A204.1 (cell line): ENCODE results near the gene TBC1D22B.

Experiments used
- FAIRE-seq: peaks from 2 replicates; lab custom pipeline; 2012; peaks lifted over from hg19 to GRCh38; lab: Jason Lieb, UNC

TBC1D22B gene

DNA sequence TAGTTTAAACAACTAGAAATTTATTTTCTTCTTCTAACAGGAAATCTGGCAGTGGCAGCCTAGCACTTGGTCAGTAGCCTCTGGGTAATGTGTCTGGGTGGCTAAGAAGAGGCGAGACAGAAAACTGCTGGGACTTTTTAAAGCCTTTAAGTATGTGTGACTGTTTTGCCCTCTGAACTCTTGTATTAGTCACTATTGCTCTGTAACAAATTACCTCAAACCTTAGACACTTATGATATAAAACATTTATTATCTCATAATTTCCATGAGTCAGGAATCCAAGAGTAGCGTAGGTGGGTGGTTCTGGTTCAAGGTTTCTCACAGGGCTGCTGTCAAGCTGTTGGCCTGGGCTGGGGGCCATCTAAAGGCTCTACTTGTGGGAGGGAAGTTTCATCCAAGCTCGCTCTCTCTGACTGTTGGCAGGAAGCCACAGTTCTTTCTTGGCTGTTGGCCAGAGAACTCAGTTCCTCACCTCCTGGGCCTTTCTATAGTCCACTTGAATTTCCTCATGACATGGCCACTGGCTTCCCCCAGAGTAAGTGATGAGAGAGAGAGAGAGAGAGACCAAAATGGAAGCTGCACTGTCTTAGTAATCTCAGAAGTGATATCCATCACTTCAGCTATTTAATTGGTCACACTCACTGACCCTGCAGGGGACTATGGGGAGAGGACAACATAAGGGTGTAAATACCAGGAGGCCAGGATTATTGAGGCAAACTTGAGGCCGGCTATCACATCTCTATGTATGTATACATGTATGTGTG is 17.4 kb upstream of the TBC1D22B start:
- FAIRE-seq: no peak

GRCh38 chr6:37241131-37241530 is 16.4 kb upstream of the TBC1D22B start:
- FAIRE-seq: no peak

DNA sequence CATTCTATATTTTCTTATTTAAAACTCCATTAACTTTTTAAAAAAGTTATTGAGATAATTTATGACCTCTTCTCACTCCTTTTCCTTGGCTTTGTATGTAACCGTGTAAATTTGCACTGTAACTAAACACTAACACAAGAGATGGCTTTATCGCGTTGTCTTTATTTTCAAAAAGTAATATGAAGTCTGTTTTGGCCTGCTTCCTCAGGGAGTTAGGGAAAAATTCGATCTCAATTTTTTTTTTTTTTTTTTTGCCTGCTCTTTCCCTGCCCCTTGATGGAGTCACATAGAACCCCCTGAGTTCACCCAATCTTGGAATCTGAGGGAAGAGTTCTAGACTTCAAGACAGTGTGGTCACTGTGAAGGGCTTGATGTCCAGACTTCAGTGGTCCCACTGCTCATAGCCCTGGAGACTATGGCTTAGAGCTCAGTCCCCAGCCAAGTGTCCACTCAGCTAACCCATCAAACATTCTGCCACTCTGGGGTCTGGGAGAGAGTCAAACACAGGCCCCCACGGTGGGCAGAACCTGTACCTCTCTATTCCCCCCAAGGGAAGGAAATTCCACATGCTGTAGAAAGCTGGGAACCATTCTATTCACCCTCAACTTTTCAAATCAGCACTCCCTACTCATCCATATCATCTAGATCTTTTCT is 15.7 kb upstream of the TBC1D22B start:
- FAIRE-seq: no peak

DNA sequence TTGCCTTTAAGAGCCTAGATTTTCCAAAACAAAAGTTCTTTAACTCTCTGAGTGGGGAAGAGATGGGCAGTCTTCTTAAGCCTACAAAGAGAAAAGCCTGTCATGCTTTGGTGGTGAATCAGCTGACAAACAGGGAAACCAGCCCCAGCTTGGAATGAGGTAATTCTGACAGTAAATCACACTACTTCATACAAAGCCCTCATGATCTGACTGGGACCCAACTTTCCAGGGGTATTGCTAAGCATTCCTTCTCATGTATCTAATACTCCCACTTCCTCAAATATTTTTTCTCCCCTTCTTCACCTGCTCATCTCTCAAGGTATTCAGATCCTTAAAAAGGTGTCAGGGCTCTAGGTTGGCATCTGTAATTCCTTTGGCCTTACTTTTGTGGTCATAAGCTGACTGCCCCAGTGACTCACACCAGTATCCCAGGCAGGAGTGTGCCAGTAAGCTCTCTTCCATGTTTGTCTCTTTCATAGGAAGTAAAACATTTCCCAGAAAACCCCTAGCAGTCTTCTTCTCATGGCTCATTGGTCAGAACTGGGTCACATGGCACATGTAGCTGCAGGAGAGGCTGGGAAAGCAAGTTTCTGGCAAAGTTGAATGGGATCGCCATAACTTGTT is 15.0 kb upstream of the TBC1D22B start:
- FAIRE-seq: no peak

GRCh38 chr6:37243131-37243815 is 14.3 kb upstream of the TBC1D22B start:
- no peak for FAIRE-seq

DNA sequence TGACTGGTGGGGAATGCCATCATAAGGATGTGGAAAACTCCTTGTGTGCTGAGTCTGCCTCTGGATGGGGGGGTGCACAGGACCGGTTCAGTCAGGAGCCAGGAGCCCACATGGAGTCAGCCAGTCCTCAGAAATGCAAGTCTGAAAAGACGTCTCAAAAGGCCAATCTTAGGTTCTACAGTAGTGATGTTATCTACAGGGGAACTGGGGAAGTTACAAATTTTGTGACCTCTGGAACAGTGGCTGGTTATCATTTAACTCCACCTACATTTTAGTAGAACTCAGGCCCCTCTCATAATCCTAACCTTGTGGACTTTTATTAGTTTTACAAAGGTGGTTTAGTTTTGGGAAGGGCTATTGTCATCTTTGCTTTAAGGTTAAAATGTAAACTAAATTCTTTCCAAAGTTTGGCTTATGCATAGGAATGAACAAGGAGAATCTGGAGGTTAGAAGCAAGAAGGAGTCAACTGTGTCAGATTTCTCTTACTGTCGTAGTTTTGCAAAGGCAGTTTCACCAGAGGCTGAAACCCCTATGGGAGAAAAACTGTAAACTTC is 13.7 kb upstream of the TBC1D22B start:
- FAIRE-seq: no peak

DNA sequence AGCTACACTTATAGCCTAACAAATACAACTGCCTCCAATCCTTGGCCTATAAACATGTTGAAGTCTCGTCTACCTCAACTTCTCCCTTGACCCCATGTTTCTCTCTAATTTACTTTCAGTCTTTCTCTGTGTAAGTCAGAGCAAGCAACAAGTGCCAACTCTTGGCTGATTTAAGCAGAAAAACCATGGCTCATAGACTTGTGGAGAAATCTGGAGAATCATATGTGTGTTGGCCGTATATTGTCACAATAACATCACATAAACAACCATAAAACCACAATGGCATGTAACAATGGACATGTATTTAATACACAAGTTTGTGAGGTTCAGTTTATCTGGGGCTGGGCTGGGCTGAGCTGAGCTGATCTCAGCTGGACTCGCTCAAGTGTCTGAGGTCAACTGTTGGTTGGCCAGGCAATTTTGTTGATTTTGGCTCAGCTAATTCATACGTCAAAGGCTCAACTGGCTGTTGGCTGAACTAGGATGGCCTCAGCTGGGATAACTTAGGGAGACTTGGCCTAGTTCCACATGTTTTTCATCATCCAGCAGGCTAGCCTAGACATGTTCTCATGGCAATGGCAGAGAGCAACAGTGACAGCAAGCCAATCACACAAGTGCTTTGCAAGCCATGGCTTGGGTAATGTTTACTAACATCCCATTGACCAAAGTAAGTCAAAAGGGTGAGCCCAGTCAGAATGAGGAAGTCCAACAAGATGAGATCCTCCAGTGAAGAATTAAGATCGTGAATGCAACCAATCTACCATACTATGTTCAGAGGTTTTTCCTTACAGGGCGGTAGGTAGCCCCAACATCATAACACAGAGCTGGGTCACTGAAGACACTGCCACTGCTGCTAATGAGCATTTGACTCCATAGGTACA is 12.9 kb upstream of the TBC1D22B start:
- FAIRE-seq: no peak

DNA sequence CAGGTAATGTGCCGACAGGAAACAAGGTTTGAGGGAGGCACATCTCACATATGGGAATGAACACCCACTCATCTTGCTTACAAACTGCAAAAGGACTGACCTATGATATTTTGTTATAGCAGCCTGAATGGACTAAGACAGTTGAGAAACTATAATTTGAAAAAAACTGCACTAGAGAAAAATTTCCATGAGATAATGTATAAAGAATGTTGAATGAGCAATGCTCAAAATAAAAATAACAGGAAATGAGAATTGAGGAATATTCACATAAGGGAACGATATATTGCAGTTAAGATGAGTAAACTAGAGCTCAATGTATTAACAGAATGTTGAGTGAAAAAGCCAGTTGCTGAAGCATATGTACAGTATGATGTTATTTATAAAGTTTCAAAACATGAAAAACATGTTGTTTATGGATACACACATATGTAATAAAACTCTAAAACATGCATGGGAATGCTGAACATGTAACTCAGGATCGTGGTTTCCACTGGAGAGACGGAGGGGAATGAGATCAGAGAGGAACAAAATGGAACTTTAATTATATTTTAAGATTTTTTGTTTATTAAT is 6.3 kb upstream of the TBC1D22B start:
- FAIRE-seq: no peak

DNA sequence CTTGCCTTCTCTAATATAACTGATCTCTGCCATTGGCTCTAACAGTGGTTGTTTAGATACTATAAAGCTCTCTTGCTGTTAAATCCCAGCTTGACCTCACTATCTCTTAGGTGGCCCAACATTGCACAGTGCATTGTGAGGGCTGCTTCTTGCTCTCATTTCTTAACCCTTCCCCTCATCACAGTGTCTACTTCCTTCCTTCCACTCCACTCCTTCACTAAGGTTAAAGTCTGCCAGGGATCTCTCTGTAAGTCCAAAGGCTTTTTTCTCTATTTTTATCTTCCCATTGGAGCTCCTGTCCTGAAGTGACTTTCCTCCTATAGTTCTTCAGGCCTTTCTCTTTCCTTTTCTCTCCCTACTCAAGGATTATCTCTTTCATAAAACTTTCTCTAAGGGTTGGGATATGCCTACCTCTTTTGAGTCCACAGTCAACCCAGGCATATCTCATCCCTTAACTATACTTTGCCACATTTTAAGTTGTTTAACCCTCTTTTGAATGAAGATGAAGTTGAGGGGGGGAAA is 4.0 kb upstream of the TBC1D22B start:
- no peak for FAIRE-seq

DNA sequence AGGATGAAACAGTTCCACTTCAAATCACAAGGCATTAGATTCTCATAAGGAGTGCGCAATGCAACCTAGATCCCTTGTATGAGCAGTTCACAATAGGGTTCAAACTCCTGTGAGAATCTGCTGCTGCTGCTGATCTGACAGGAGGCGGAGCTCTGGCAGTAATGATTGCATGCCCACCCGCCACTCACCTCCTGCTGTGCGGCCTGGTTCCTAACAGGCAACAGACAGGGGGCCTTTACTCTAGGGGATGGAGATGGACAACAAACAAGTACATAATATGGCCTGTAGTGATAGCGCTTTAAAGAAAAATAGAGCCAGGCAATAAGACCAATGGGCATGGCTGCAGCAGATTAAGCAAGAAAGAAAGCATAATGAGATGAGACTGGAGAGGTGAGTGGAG is 2.7 kb upstream of the TBC1D22B start:
- no peak for FAIRE-seq

GRCh38 chr6:37256692-37257319 is 766 bp upstream of the TBC1D22B start:
- FAIRE-seq: no peak

DNA sequence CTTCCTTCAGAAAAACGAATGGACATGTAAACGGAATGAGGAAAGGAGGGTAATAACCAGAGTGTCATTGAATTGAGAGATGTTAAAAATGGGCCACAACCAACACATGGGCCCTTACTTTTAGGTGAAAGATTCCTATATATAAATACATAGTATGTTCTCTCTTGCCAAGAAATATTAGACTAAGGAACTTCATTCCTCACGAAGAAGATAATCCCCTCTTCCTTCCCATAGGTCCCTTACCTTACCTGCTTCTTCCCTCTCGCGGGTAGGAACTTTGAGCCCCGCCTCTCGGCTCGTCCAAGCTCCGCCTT is 295 bp upstream of the TBC1D22B start:
- FAIRE-seq: no peak

GRCh38 chr6:37258405-37259105 is 983 bp downstream of the TBC1D22B start:
- FAIRE-seq: no peak

DNA sequence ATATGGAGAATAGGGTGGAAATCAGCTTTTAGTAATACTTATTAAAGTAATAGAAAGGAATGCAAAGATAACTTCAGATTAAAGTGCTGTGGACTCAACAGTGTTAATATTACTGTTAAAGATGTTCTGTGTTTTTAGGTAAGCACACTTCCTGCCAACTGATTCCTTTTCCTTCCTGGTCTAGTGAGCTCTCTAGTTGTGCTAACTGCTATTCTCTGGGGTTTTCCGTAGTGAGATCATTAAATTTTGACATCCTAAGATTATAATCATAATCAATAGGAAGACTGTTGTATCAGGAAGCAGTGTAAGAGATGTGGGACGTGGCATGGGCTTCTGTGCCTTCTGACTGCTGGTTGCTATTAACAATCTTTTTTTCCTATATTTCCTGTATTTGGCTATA is 1.6 kb downstream of the TBC1D22B start:
- no peak for FAIRE-seq

DNA sequence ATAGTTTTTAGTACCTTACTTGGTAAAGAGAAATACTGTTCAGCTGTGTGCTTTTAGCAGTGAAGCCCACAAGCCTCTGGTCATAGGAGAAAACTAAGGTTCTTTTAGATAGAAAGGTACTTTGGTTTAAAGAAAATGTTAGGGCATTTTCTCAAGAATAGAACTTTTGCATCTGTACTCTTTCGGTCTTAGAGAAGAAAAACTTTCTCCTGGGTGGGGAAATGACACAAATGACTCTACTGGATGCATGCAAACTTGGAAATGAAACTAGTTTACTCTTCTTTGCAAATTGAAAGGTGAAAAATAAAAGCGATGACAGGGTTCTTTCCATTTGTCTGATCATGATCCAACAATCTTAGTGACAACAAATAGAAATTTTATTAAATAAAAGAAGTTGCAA is 2.5 kb downstream of the TBC1D22B start:
- FAIRE-seq: no peak

GRCh38 chr6:37260444-37260843 is 2.9 kb downstream of the TBC1D22B start:
- no peak for FAIRE-seq

DNA sequence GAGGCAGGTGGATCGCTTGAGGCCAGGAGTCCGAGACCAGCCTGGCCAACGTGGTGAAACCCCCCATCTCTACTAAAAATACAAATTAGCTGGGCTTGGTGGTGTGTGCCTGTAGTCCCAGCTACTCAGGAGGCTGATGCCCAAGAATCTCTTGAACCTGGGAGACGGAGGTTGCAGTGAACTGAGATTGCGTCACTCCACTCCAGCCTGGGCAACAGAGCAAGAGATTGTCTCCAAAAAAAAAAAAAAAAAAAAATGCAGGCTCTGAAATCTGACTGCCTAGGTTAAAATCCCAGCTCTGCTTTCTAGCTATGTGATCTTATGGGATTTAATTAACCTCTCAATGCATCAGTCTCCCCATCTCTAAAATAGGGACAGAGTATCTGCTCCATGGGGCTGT is 3.6 kb downstream of the TBC1D22B start:
- no peak for FAIRE-seq

DNA sequence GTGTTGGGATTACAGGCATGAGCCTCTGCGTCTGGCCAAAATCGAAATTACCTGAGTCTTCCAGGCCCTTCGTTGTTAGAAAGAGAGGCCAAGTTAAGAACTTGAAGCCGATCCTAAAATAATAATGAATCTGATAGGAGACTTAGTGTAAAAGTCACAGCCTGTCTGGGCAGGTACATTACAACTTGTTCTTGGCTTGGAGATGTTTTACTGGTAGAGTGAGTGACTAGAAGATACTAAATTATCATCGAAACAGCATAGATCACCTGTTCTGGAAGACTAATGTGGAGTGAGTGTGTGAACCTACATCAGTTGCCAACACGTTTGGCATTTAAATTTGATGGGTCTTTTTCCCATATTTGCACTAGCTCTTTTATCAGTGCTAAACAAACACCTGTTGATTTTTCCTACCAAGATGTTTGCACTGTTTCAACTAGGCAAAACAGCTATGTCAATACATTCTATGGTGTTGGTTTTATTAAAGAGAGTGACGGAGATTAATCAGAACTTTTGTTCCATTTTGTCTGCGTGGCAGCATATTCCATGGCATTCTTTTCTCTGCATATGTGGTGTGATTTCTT is 5.0 kb downstream of the TBC1D22B start:
- FAIRE-seq: no peak

DNA sequence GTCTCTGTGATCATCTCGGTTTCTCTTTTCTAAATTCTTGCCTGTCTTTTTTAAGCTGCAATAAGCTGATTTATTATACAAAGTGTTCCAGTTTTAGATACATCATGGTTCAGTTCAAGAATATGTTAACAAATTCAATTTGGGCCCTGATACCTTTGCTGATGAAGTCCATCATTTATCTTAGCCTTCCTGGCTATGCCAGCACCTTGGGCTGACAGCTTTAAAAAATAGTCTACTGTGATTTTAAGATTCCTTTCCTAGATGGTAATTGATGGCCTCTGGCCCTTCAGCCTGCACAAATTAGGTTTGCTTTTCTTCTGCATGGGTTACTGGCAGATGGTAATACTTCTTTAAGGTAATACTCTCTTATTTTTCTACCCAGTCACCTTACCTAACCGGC is 7.4 kb downstream of the TBC1D22B start:
- no peak for FAIRE-seq

DNA sequence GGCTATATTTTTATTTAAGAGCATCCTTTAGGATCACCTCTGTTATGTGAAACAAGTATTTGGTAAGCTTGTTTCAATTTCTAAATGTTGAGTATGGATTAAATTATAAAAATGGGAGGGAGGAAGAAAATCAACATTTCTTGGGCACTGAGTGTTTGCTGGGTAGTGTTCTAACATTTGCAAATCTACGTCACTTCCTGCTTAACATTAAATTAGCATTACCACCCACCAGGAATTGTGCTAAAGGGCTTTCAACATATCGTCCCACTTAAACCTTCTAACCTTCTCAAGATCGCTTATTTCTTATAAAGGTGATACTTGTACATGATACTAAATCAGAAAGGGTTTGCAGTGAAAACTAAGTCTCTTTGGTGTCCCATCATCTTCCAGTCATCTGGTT is 8.3 kb downstream of the TBC1D22B start:
- FAIRE-seq: no peak
